Thoracic aorta endothelial cell (primary cell): ENCODE results near the gene WFDC13. TPM values are rescaled to one million over a fixed set of nuclear protein-coding genes. Genes with fewer than 3 reads are reported as not detected.

ENCODE experiments used
- small RNA-seq: library from RNA; depleted of rRNA; stranded (forward); fragments of <200 nt; gene quantifications from one replicate; pipeline ENCODE3, GENCODE V24; 2012
- total RNA-seq: library from RNA; depleted of rRNA; stranded (reverse); fragments of >200 nt; gene quantifications from 2 replicates; pipeline ENCODE4 v1.2.3, GENCODE V29; 2012

The WFDC13 gene, protein sequence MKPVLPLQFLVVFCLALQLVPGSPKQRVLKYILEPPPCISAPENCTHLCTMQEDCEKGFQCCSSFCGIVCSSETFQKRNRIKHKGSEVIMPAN
- total RNA-seq, result not detected in 2 replicates

DNA sequence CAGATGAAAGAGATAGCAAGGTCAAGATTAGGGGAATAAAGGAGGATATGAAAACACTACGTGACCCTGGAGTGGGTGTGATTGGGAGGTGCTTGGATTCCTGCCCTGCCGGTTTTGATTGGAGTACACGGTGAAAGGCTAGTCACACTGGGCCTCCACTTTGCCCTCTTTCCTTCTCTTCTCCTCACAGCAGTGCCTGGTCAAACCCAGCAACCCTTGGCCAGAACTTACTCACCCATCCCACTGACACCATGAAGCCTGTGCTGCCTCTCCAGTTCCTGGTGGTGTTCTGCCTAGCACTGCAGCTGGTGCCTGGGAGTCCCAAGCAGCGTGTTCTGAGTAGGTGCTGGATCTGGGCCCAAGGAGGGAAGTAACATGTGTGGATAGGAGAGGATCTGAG lies at the start of gene WFDC13:
TSS of gene WFDC13 (plus strand) at position 166 of the 400 bp plus-strand sequence. CDS start at position 252, 86 bp downstream.

DNA sequence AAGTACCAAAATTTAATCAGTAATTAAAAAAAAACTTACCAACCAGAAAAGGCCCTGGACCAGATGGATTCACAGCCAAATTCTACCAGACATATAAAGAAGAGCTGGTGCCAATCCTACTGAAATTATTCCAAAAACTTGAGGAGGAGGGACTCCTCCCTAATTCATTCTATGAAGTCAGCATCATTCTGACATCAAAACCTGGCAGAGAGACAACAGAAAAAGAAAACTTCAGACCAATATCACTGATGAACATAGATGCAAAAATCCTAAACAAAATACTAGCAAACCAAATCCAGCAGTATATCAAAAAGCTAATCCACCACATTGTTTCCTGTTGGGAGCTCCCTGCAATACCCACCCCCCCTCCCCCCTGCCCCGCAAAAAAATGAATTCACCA lies 31.7 kb upstream of the WFDC13 start, which contains the start of gene WFDC11:
TSS of gene WFDC11 (minus strand) at position 101 of the 400 bp plus-strand sequence. CDS start 19,639 bp downstream, outside the sequence.

DNA sequence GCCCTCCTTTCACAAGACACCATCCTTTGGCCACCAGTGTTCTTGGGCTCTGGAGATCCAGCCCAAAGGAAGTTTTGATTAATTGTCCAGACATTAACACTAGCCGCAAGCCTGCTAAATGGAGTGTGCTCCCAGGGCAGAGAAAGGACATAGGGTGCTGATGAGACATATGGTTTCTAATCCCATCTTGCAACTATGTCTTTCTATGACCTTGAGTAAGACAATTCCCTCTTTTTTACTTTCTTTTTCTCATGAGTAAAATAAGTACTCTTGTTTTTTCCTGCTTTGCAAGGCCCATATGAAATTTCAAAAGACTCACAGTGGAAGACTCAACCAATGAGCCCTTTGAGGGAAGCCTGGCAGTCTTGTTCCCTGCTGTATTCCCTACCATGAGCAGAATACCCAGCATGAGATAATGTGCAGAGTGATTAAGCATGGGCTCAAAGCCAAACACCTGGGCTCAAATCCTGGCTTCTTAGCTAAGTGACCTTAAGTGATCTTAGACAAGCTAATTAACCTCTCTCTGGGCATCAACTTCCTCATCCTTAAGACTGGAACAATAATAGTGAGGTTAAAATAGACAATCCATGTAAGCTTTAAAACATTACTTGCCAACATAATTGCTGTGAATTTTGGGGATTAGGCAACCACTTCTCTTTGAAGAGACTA lies 3.3 kb downstream of the WFDC13 start, which contains the start of gene WFDC10B:
TSS of gene WFDC10B (minus strand) at position 51 of the 669 bp plus-strand sequence. CDS start 19,027 bp downstream, outside the sequence.

DNA sequence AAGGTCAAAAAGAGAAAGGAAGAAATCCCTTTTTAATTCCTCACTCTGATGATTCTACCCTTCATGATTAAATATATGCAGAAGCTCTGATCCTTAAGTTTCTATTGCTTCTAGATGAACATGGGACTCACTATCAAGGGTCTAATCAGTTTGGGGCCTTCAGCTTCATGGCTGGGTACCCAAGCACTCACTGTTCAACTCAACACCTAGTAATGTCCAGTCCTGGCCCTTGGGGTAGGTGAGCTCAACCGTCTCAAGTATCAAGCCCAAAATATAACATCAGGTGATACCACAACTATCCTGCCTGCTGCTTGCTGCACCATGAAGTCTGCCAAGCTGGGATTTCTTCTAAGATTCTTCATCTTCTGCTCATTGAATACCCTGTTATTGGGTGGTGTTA lies 20.2 kb downstream of the WFDC13 start, which contains the start of gene SPINT4:
TSS of gene SPINT4 (plus strand) at position 301 of the 400 bp plus-strand sequence. CDS start at position 322, 21 bp downstream.

Small RNAs within 50 kb of the gene (small RNA-seq; reads per million reads assigned to genes)
- 0.42 reads per million for gene MIR3617
- not detected for gene SPINT5P

Other genes with a start within 250 kb of the WFDC13 start
- not detected in 2 replicates for gene WFDC2, start 232.3 kb upstream of the WFDC13 start, total RNA-seq
- not detected in 2 replicates for gene SPINT3, start 186.4 kb upstream of the WFDC13 start, total RNA-seq
- not detected in 2 replicates for gene WFDC6, start 162.6 kb upstream of the WFDC13 start, total RNA-seq
- not detected in 2 replicates for gene EPPIN, start 154.6 kb upstream of the WFDC13 start, total RNA-seq
- gene WFDC8, start 122.8 kb upstream of the WFDC13 start, total RNA-seq, result not detected in 2 replicates
- gene WFDC10A, start 72.3 kb upstream of the WFDC13 start, total RNA-seq, result not detected in 2 replicates
- not detected in 2 replicates for gene WFDC9, start 70.8 kb upstream of the WFDC13 start, total RNA-seq
- not detected in 2 replicates for gene WFDC11, start 31.8 kb upstream of the WFDC13 start, total RNA-seq
- not detected in 2 replicates for gene WFDC10B, start 3.0 kb downstream of the WFDC13 start, total RNA-seq
- gene SPINT4, start 20.3 kb downstream of the WFDC13 start, total RNA-seq, result not detected in 2 replicates
- gene WFDC3, start 89.8 kb downstream of the WFDC13 start, total RNA-seq, result 0.13 TPM in 1 of 2 replicates, not detected in the other
- 18.8 and 22.7 TPM in 2 replicates for gene DNTTIP1, start 89.9 kb downstream of the WFDC13 start, total RNA-seq
- 34.0 and 61.5 TPM in 2 replicates for gene UBE2C, start 110.6 kb downstream of the WFDC13 start, total RNA-seq
- not detected in 2 replicates for gene TNNC2, start 125.3 kb downstream of the WFDC13 start, total RNA-seq
- gene SNX21, start 131.8 kb downstream of the WFDC13 start, total RNA-seq, result 19.8 and 22.3 TPM in 2 replicates
- gene ACOT8, start 155.4 kb downstream of the WFDC13 start, total RNA-seq, result 16.8 and 24.0 TPM in 2 replicates
- gene ZSWIM3, start 155.6 kb downstream of the WFDC13 start, total RNA-seq, result 4.8 and 5.4 TPM in 2 replicates
- gene ZSWIM1, start 179.2 kb downstream of the WFDC13 start, total RNA-seq, result 9.3 and 10.4 TPM in 2 replicates
- gene SPATA25, start 185.6 kb downstream of the WFDC13 start, total RNA-seq, result 0.79 and 1.2 TPM in 2 replicates
- 2.0 and 3.3 TPM in 2 replicates for gene NEURL2, start 189.2 kb downstream of the WFDC13 start, total RNA-seq
- 55.5 and 55.7 TPM in 2 replicates for gene CTSA, start 189.3 kb downstream of the WFDC13 start, total RNA-seq
- 13.4 and 17.0 TPM in 2 replicates for gene PLTP, start 210.1 kb downstream of the WFDC13 start, total RNA-seq
- 12.2 and 15.7 TPM in 2 replicates for gene PCIF1, start 232.6 kb downstream of the WFDC13 start, total RNA-seq